ENCODE measurements around the gene HDDC3. TPM values are rescaled to one million over a fixed set of nuclear protein-coding genes. Genes with fewer than 3 reads are reported as not detected.
A peak's percentile ranks its signal among the peaks of the same experiment; 100 is the strongest.
"Not testable (repeated sequence)": the region's sequence is repeated elsewhere in the genome, so short reads cannot be mapped to it uniquely, and the experiment has no call there.

Gene HDDC3
- total RNA-seq, 2 experiments from 2014 or later = 37.6 to 41.7 TPM

- no peak overlapping the region for H3K4me3 Mint-ChIP-seq
- H3K9me3 Mint-ChIP-seq = no peaks in the 10 kb centered on the region
- no peaks in the 10 kb centered on the region for H3K27me3 Mint-ChIP-seq
- H3K36me3 Mint-ChIP-seq (ENCODE audit: low read depth) = peaks cover 45% of the 10 kb centered on the region
- H3K27ac Mint-ChIP-seq = no peak overlapping the region
- CTCF ChIA-PET = interaction anchor here (9.6 kb wide), 1 partner anchor 19 kb away, joined by 167 read pairs; the partner anchor contains the start of gene RCCD1
- POLR2A ChIA-PET = interaction anchor here (11.6 kb wide), 1 partner anchor 19 kb away, joined by 198 read pairs; the partner anchor contains the start of gene RCCD1
- H3K4me1 Mint-ChIP-seq = peaks cover 30% of the 10 kb centered on the region
- no peak for DNase-seq
Measured at GRCh38 chr15:90938261-90938660, 5.9 kb upstream of the HDDC3 start.

GRCh38 chr15:90936823-90937222, 4.5 kb upstream of the HDDC3 start:
- Mint-ChIP-seq H3K36me3 (ENCODE audit: low read depth) (peaks cover 38% of the 10 kb centered on the region), H3K27me3 (no peaks in the 10 kb centered on the region), H3K9me3 (no peaks in the 10 kb centered on the region), H3K4me1 (peaks cover 39% of the 10 kb centered on the region), H3K4me3 (peak overlapping the region; percentile 83), H3K27ac (peak overlapping the region; percentile 50)
- ChIA-PET CTCF (interaction anchor here (0.9 to 9.6 kb wide), 4 partner anchors 20 to 96 kb away, joined by 3 to 167 read pairs (median 6); partner anchors contain the start of gene RCCD1), POLR2A (interaction anchor here (0.7 to 11.6 kb wide), 3 partner anchors 12 to 246 kb away, joined by 3 to 198 read pairs (median 4); partner anchors contain the start of gene RCCD1)
- DNase-seq = no peak

- POLR2A ChIA-PET = interaction anchor here (0.6 to 11.6 kb wide), 32 partner anchors 8 to 670 kb away, joined by 3 to 211 read pairs (median 4); partner anchors contain the start of genes BLM, MAN2A2, NGRN and PRC1
- Mint-ChIP-seq H3K27ac (peak within 1 kb of the TSS; percentile 96), H3K27me3 (no peaks in the 10 kb centered on the region), H3K9me3 (no peaks in the 10 kb centered on the region), H3K4me3 (peak within 1 kb of the TSS; percentile 83), H3K36me3 (ENCODE audit: low read depth) (peaks cover 40% of the 10 kb centered on the region), H3K4me1 (peaks cover 52% of the 10 kb centered on the region)
- DNase-seq = peak; percentile 95
- CTCF ChIA-PET = interaction anchor here (0.6 to 9.6 kb wide), 35 partner anchors 8 to 670 kb away, joined by 3 to 210 read pairs (median 5); partner anchors contain the start of genes BLM, FES, MAN2A2 and NGRN
Measured at GRCh38 chr15:90934949-90935751, 2.8 kb upstream of the HDDC3 start, which contains the start of gene UNC45A. TSS of gene UNC45A (plus strand) at chr15:90935285. CDS start at chr15:90935325, 40 bp downstream.

- Mint-ChIP-seq H3K4me3 (peak overlapping the region; percentile 83), H3K4me1 (peaks cover 55% of the 10 kb centered on the region), H3K9me3 (no peaks in the 10 kb centered on the region), H3K36me3 (ENCODE audit: low read depth) (peaks cover 33% of the 10 kb centered on the region), H3K27ac (peak overlapping the region; percentile 96), H3K27me3 (no peaks in the 10 kb centered on the region)
- ChIA-PET POLR2A (interaction anchor here (0.8 to 11.6 kb wide), 24 partner anchors 9 to 669 kb away, joined by 3 to 211 read pairs (median 4); partner anchors contain the start of genes BLM, MAN2A2, NGRN and PRC1), CTCF (interaction anchor here (0.6 to 9.6 kb wide), 38 partner anchors 9 to 641 kb away, joined by 3 to 210 read pairs (median 5); partner anchors contain the start of genes BLM, FES, MAN2A2 and PRC1)
- peak; percentile 92 for DNase-seq
Measured at GRCh38 chr15:90934256-90934948, 2.1 kb upstream of the HDDC3 start.

GRCh38 chr15:90933301-90933700, 952 bp upstream of the HDDC3 start:
- H3K36me3 Mint-ChIP-seq (ENCODE audit: low read depth) = peaks cover 33% of the 10 kb centered on the region
- ChIA-PET POLR2A (interaction anchor here (1.4 to 11.6 kb wide), 12 partner anchors 11 to 544 kb away, joined by 3 to 211 read pairs (median 12); partner anchors contain the start of genes BLM, FES, MAN2A2 and RCCD1), CTCF (interaction anchor here (0.6 to 9.6 kb wide), 37 partner anchors 10 to 699 kb away, joined by 3 to 210 read pairs (median 7); partner anchors contain the start of genes BLM, CIB1, FES and GDPGP1)
- peak overlapping the region; percentile 99 for H3K27ac Mint-ChIP-seq
- peak overlapping the region; percentile 99 for H3K4me3 Mint-ChIP-seq
- H3K9me3 Mint-ChIP-seq = no peaks in the 10 kb centered on the region
- DNase-seq = no peak
- H3K4me1 Mint-ChIP-seq = peaks cover 61% of the 10 kb centered on the region
- H3K27me3 Mint-ChIP-seq = no peaks in the 10 kb centered on the region

GRCh38 chr15:90932660-90932991, 277 bp upstream of the HDDC3 start:
- Mint-ChIP-seq H3K27ac (peak overlapping the region; percentile 99), H3K4me1 (peaks cover 63% of the 10 kb centered on the region), H3K4me3 (peak overlapping the region; percentile 99), H3K36me3 (ENCODE audit: low read depth) (peaks cover 33% of the 10 kb centered on the region), H3K27me3 (no peaks in the 10 kb centered on the region), H3K9me3 (no peaks in the 10 kb centered on the region)
- CTCF ChIA-PET = interaction anchor here (0.8 to 9.6 kb wide), 52 partner anchors 8 to 699 kb away, joined by 3 to 210 read pairs (median 6); partner anchors contain the start of genes BLM, CIB1, FES and GDPGP1
- POLR2A ChIA-PET = interaction anchor here (0.7 to 11.6 kb wide), 28 partner anchors 11 to 895 kb away, joined by 3 to 211 read pairs (median 8); partner anchors contain the start of genes BLM, FES, GDPGP1 and MAN2A2
- no peak for DNase-seq

- H3K4me1 Mint-ChIP-seq = peaks cover 58% of the 10 kb centered on the region
- POLR2A ChIA-PET = interaction anchor here (0.6 to 11.6 kb wide), 41 partner anchors 8 to 699 kb away, joined by 3 to 211 read pairs (median 5); partner anchors contain the start of genes BLM, CRTC3, FES and GDPGP1
- peaks cover 27% of the 10 kb centered on the region for H3K36me3 Mint-ChIP-seq (ENCODE audit: low read depth)
- H3K4me3 Mint-ChIP-seq = peak overlapping the region; percentile 99
- peak overlapping the region; percentile 99 for H3K27ac Mint-ChIP-seq
- DNase-seq = no peak
- H3K27me3 Mint-ChIP-seq = no peaks in the 10 kb centered on the region
- CTCF ChIA-PET = interaction anchor here (0.6 to 9.6 kb wide), 51 partner anchors 8 to 829 kb away, joined by 3 to 210 read pairs (median 6); partner anchors contain the start of genes BLM, FES, IDH2 and MAN2A2
- no peaks in the 10 kb centered on the region for H3K9me3 Mint-ChIP-seq
Measured at GRCh38 chr15:90931575-90931827, 848 bp downstream of the HDDC3 start.

- Mint-ChIP-seq H3K27me3 (no peaks in the 10 kb centered on the region), H3K27ac (peak overlapping the region; percentile 99), H3K9me3 (no peaks in the 10 kb centered on the region), H3K4me3 (peak overlapping the region; percentile 99), H3K36me3 (ENCODE audit: low read depth) (peaks cover 22% of the 10 kb centered on the region), H3K4me1 (peaks cover 54% of the 10 kb centered on the region)
- ChIA-PET POLR2A (interaction anchor here (0.6 to 11.6 kb wide), 44 partner anchors 9 to 699 kb away, joined by 3 to 211 read pairs (median 6); partner anchors contain the start of genes BLM, CRTC3, FES and GDPGP1), CTCF (interaction anchor here (0.6 to 9.6 kb wide), 44 partner anchors 8 to 829 kb away, joined by 3 to 210 read pairs (median 6); partner anchors contain the start of genes BLM, FES, IDH2 and IQGAP1)
- DNase-seq = peak; percentile 27
Measured at GRCh38 chr15:90930861-90931574, 1.3 kb downstream of the HDDC3 start.

- Mint-ChIP-seq H3K36me3 (ENCODE audit: low read depth) (peaks cover 28% of the 10 kb centered on the region), H3K9me3 (no peaks in the 10 kb centered on the region), H3K4me1 (peaks cover 56% of the 10 kb centered on the region), H3K27me3 (no peaks in the 10 kb centered on the region), H3K4me3 (peak overlapping the region; percentile 99), H3K27ac (peak overlapping the region; percentile 99)
- ChIA-PET POLR2A (interaction anchor here (0.6 to 11.6 kb wide), 26 partner anchors 7 to 1038 kb away, joined by 3 to 211 read pairs (median 6); partner anchors contain the start of genes BLM, CRTC3, FES and MAN2A2), CTCF (interaction anchor here (0.6 to 9.6 kb wide), 6 partner anchors 6 to 567 kb away, joined by 3 to 210 read pairs (median 42); partner anchors contain the start of genes MAN2A2 and RCCD1)
- no peak for DNase-seq
Measured at GRCh38 chr15:90929246-90930019, 2.9 kb downstream of the HDDC3 start.

GRCh38 chr15:90928106-90928505, 4.2 kb downstream of the HDDC3 start:
- POLR2A ChIA-PET, DNase-seq, H3K9me3 Mint-ChIP-seq, H3K27me3 Mint-ChIP-seq: not testable (repeated sequence)
- Mint-ChIP-seq H3K4me3 (peak overlapping the region; percentile 44), H3K27ac (peak overlapping the region; percentile 59), H3K36me3 (ENCODE audit: low read depth) (peaks cover 38% of the 10 kb centered on the region), H3K4me1 (peaks cover 57% of the 10 kb centered on the region)
- CTCF ChIA-PET = interaction anchor here (0.7 kb wide), 2 partner anchors 115 to 555 kb away, joined by 3 read pairs; no protein-coding TSS in a partner anchor

GRCh38 chr15:90926766-90927165, 5.6 kb downstream of the HDDC3 start:
- H3K27me3 Mint-ChIP-seq, H3K27ac Mint-ChIP-seq, H3K4me3 Mint-ChIP-seq, H3K9me3 Mint-ChIP-seq, POLR2A ChIA-PET, DNase-seq: not testable (repeated sequence)
- H3K4me1 Mint-ChIP-seq = peaks cover 61% of the 10 kb centered on the region
- H3K36me3 Mint-ChIP-seq (ENCODE audit: low read depth) = peaks cover 45% of the 10 kb centered on the region
- CTCF ChIA-PET = interaction anchor here (1.2 kb wide), 1 partner anchor 34 kb away, joined by 3 read pairs; no protein-coding TSS in a partner anchor
